Measurements from ENCODE around the gene ANKK1. TPM values are rescaled to one million over a fixed set of nuclear protein-coding genes. Genes with fewer than 3 reads are reported as not detected.

ANKK1 gene
- total and polyA plus RNA-seq, 2 experiments from 2014 or later, result 0.13 to 0.43 TPM

- no peak overlapping the region for H3K4me3 ChIP-seq
- 92% methylated on average over 8 of the region's 9 CpGs for WGBS (ENCODE audit: low lambda C conversion rate, missing lambda C conversion rate)
- H3K4me1 ChIP-seq (ENCODE audit: insufficient read depth), result no peaks in the 10 kb centered on the region
These were observed 25.1 kb downstream of the ANKK1 start for GRCh38 chr11:113412675-113413074.

GRCh38 chr11:113415343-113415742 is 27.8 kb downstream of the ANKK1 start:
- TF ChIP-seq EZH2 (IDR thresholded peaks at IDR 0.05; ENCODE audit: borderline replicate concordance), result no peak
- TF ChIP-seq EZH2phosphoT487 (IDR thresholded peaks at IDR 0.05; ENCODE audit: low read depth, severe bottlenecking, unreplicated experiment), result no peak
- TF ChIP-seq CTCF (IDR thresholded peaks at IDR 0.05; ENCODE audit: poor library complexity), result no peak
- Histone ChIP-seq H4K20me1 (ENCODE audit: insufficient read depth, poor library complexity, severe bottlenecking) (no peaks in the 10 kb centered on the region), H3K27ac (no peak overlapping the region), H3K4me3 (no peak overlapping the region), H3K27me3 (no peaks in the 10 kb centered on the region), H3K9me2 (replicated peaks; ENCODE audit: insufficient read depth) (no peaks in the 10 kb centered on the region), H2AFZ (no peak overlapping the region), H3K36me3 (replicated peaks; ENCODE audit: insufficient read depth, low read depth) (no peaks in the 10 kb centered on the region), H3K9me3 (ENCODE audit: low read depth) (no peaks in the 10 kb centered on the region), H3K4me1 (ENCODE audit: insufficient read depth) (no peaks in the 10 kb centered on the region), H3K79me2 (no peaks in the 10 kb centered on the region), H3K4me2 (no peak overlapping the region)
- DNase-seq (ENCODE audit: low spot score), result no peak
- WGBS (ENCODE audit: low lambda C conversion rate, missing lambda C conversion rate), result 95% methylated on average over 16 of the region's 16 CpGs

More at GRCh38 chr11:113412675-113413074, 25.1 kb downstream of the ANKK1 start:
- Histone ChIP-seq H3K27ac (no peak overlapping the region), H3K27me3 (no peaks in the 10 kb centered on the region), H4K20me1 (ENCODE audit: insufficient read depth, poor library complexity, severe bottlenecking) (no peaks in the 10 kb centered on the region), H2AFZ (no peak overlapping the region), H3K9me2 (replicated peaks; ENCODE audit: insufficient read depth) (no peaks in the 10 kb centered on the region), H3K79me2 (no peaks in the 10 kb centered on the region), H3K4me2 (no peak overlapping the region), H3K9me3 (ENCODE audit: low read depth) (no peaks in the 10 kb centered on the region), H3K36me3 (replicated peaks; ENCODE audit: insufficient read depth, low read depth) (no peaks in the 10 kb centered on the region)
- no peak for DNase-seq (ENCODE audit: low spot score)
- TF ChIP-seq EZH2 (IDR thresholded peaks at IDR 0.05; ENCODE audit: borderline replicate concordance) (no peak), CTCF (IDR thresholded peaks at IDR 0.05; ENCODE audit: poor library complexity) (no peak), EZH2phosphoT487 (IDR thresholded peaks at IDR 0.05; ENCODE audit: low read depth, severe bottlenecking, unreplicated experiment) (no peak)

GRCh38 chr11:113417428-113417827 is 29.8 kb downstream of the ANKK1 start:
- DNase-seq (ENCODE audit: low spot score), result no peak
- 79% methylated on average over 2 of the region's 2 CpGs for WGBS (ENCODE audit: low lambda C conversion rate, missing lambda C conversion rate)
- no peak overlapping the region for H3K4me3 ChIP-seq
- H3K36me3 ChIP-seq (replicated peaks; ENCODE audit: insufficient read depth, low read depth), result no peaks in the 10 kb centered on the region
- no peaks in the 10 kb centered on the region for H4K20me1 ChIP-seq (ENCODE audit: insufficient read depth, poor library complexity, severe bottlenecking)
- H2AFZ ChIP-seq, result no peak overlapping the region
- H3K4me1 ChIP-seq (ENCODE audit: insufficient read depth), result no peaks in the 10 kb centered on the region
- H3K4me2 ChIP-seq, result no peak overlapping the region
- no peak overlapping the region for H3K27ac ChIP-seq
- no peaks in the 10 kb centered on the region for H3K9me3 ChIP-seq (ENCODE audit: low read depth)
- no peaks in the 10 kb centered on the region for H3K9me2 ChIP-seq (replicated peaks; ENCODE audit: insufficient read depth)
- H3K79me2 ChIP-seq, result no peaks in the 10 kb centered on the region
- H3K27me3 ChIP-seq, result no peaks in the 10 kb centered on the region
- TF ChIP-seq EZH2phosphoT487 (IDR thresholded peaks at IDR 0.05; ENCODE audit: low read depth, severe bottlenecking, unreplicated experiment), result no peak
- TF ChIP-seq EZH2 (IDR thresholded peaks at IDR 0.05; ENCODE audit: borderline replicate concordance), result no peak
- no peak for TF ChIP-seq CTCF (IDR thresholded peaks at IDR 0.05; ENCODE audit: poor library complexity)

All from hepatocyte (in vitro differentiated cells).